ENCODE results near the gene CDK1.

DNA sequence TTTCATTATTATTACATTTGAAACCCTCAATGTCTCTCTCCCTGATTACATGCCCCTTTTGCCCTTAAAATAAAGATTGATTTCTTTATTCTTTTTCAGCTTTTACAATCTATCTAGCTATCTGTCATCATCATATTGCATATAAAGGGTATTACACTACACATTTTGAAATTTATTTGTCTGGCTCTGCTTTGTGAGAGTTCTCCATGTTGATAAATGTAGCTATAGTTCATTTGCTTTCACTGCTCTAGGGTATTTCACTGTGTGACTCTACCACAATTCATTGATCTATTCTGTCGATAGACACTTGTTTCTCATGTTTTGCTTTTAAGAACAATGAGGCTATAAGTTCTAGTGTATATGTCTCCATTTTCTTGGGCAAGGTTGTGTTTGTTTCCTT lies 25.6 kb downstream of the CDK1 start:
- TF ChIP-seq, protein P1, sequence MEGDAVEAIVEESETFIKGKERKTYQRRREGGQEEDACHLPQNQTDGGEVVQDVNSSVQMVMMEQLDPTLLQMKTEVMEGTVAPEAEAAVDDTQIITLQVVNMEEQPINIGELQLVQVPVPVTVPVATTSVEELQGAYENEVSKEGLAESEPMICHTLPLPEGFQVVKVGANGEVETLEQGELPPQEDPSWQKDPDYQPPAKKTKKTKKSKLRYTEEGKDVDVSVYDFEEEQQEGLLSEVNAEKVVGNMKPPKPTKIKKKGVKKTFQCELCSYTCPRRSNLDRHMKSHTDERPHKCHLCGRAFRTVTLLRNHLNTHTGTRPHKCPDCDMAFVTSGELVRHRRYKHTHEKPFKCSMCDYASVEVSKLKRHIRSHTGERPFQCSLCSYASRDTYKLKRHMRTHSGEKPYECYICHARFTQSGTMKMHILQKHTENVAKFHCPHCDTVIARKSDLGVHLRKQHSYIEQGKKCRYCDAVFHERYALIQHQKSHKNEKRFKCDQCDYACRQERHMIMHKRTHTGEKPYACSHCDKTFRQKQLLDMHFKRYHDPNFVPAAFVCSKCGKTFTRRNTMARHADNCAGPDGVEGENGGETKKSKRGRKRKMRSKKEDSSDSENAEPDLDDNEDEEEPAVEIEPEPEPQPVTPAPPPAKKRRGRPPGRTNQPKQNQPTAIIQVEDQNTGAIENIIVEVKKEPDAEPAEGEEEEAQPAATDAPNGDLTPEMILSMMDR (conservative IDR thresholded peaks at IDR 0.05; ENCODE audit: low read length) = no peak
- no peak for TF ChIP-seq EZH2phosphoT487 (IDR thresholded peaks at IDR 0.05; ENCODE audit: borderline replicate concordance, low read depth, low read length)

Data from OCI-LY7 (cell line).